OCI-M1 (cell line): ENCODE data around the gene TMEM94.
A peak's percentile ranks its signal among the peaks of the same experiment; 100 is the strongest.
"Not testable (repeated sequence)": the region's sequence is repeated elsewhere in the genome, so short reads cannot be mapped to it uniquely, and the experiment has no call there.

ENCODE experiments used
- DNase-seq: peaks from one replicate; lab custom pipeline; 2025; lab: John Stamatoyannopoulos, UW

The TMEM94 gene

GRCh38 chr17:75476752-75477489 lies 20.5 kb downstream of the TMEM94 start:
- DNase-seq = no peak

GRCh38 chr17:75477490-75477862 lies 21.0 kb downstream of the TMEM94 start:
- DNase-seq = not testable (repeated sequence)

- DNase-seq = no peak
Measured at GRCh38 chr17:75478508-75478907, 22.1 kb downstream of the TMEM94 start.

- no peak for DNase-seq
Measured at GRCh38 chr17:75480281-75480680, 23.8 kb downstream of the TMEM94 start.

GRCh38 chr17:75481194-75482068 lies 25.0 kb downstream of the TMEM94 start:
- no peak for DNase-seq

GRCh38 chr17:75482098-75482942 lies 25.9 kb downstream of the TMEM94 start:
- DNase-seq = no peak

- no peak for DNase-seq
Measured at GRCh38 chr17:75485688-75486087, 29.3 kb downstream of the TMEM94 start.

GRCh38 chr17:75486151-75486550 lies 29.7 kb downstream of the TMEM94 start:
- DNase-seq = no peak

GRCh38 chr17:75486951-75487350 lies 30.5 kb downstream of the TMEM94 start:
- no peak for DNase-seq

GRCh38 chr17:75487351-75488070 lies 31.1 kb downstream of the TMEM94 start:
- peak; percentile 89 for DNase-seq

- DNase-seq = no peak
Measured at GRCh38 chr17:75488693-75489510, 32.5 kb downstream of the TMEM94 start.

GRCh38 chr17:75489511-75489955 lies 33.1 kb downstream of the TMEM94 start:
- no peak for DNase-seq

GRCh38 chr17:75490173-75490743 lies 33.8 kb downstream of the TMEM94 start:
- no peak for DNase-seq

GRCh38 chr17:75490953-75491649 lies 34.7 kb downstream of the TMEM94 start:
- DNase-seq = no peak

- DNase-seq = no peak
Measured at GRCh38 chr17:75491680-75492079, 35.2 kb downstream of the TMEM94 start.

GRCh38 chr17:75492555-75493168 lies 36.2 kb downstream of the TMEM94 start:
- no peak for DNase-seq

- DNase-seq = no peak
Measured at GRCh38 chr17:75493476-75494129, 37.2 kb downstream of the TMEM94 start.

- no peak for DNase-seq
Measured at GRCh38 chr17:75494326-75494877, 38.0 kb downstream of the TMEM94 start.
